CD4-positive, alpha-beta T cell treated with Interferon gamma for 1 hour (primary cell): Measurements from ENCODE around the gene CYP27B1.

Source experiments
- DNase-seq: peaks from one replicate; pipeline ENCODE4 v3.0.0-alpha.2; 2020

The CYP27B1 gene

GRCh38 chr12:57766464-57767304 is at the start of gene CYP27B1:
Gene CYP27B1 (minus strand): TSS chr12:57767078. CDS start chr12:57767041, 37 bp downstream.
- no peak for DNase-seq

- DNase-seq, result no peak
Measured at GRCh38 chr12:57816001-57816854, 49.4 kb upstream of the CYP27B1 start.

GRCh38 chr12:57815177-57816000 is 48.5 kb upstream of the CYP27B1 start:
- DNase-seq, result no peak

- no peak for DNase-seq
Measured at GRCh38 chr12:57813971-57814772, 47.3 kb upstream of the CYP27B1 start.

- DNase-seq, result no peak
Measured at GRCh38 chr12:57813111-57813970, 46.5 kb upstream of the CYP27B1 start.

- DNase-seq, result no peak
Measured at GRCh38 chr12:57811028-57811755, 44.3 kb upstream of the CYP27B1 start.

- no peak for DNase-seq
Measured at GRCh38 chr12:57810450-57810849, 43.6 kb upstream of the CYP27B1 start.

GRCh38 chr12:57809425-57809824 is 42.5 kb upstream of the CYP27B1 start:
- no peak for DNase-seq

GRCh38 chr12:57808351-57808750 is 41.5 kb upstream of the CYP27B1 start:
- DNase-seq, result no peak

- no peak for DNase-seq
Measured at GRCh38 chr12:57807285-57807684, 40.4 kb upstream of the CYP27B1 start.

GRCh38 chr12:57806677-57807076 is 39.8 kb upstream of the CYP27B1 start:
- DNase-seq, result no peak

GRCh38 chr12:57803319-57803893 is 36.5 kb upstream of the CYP27B1 start:
- DNase-seq, result no peak

GRCh38 chr12:57802607-57803006 is 35.7 kb upstream of the CYP27B1 start:
- DNase-seq, result no peak

- DNase-seq, result no peak
Measured at GRCh38 chr12:57800965-57801364, 34.1 kb upstream of the CYP27B1 start.

- DNase-seq, result no peak
Measured at GRCh38 chr12:57797933-57798332, 31.1 kb upstream of the CYP27B1 start.

- no peak for DNase-seq
Measured at GRCh38 chr12:57796996-57797395, 30.1 kb upstream of the CYP27B1 start.

GRCh38 chr12:57795354-57795753 is 28.5 kb upstream of the CYP27B1 start:
- no peak for DNase-seq

- no peak for DNase-seq
Measured at GRCh38 chr12:57793920-57794319, 27.0 kb upstream of the CYP27B1 start.

- DNase-seq, result no peak
Measured at GRCh38 chr12:57783861-57784260, 17.0 kb upstream of the CYP27B1 start.

- no peak for DNase-seq
Measured at GRCh38 chr12:57783466-57783801, 16.6 kb upstream of the CYP27B1 start.
